SK-N-SH treated with all-trans-retinoic acid at 6 μM for 48 hours (cell line): ENCODE data around the gene C1orf185.

ENCODE experiments used
- ARNTL ChIP-seq: fragments of 450-650 bp; formaldehyde crosslinking; IDR thresholded peaks from 2 replicates; pipeline ENCODE4 v1.5.0; 2020; ENCODE audit warnings: low read depth, mild to moderate bottlenecking, moderate library complexity, borderline replicate concordance
- ESRRG ChIP-seq: fragments of 250-450 bp; sonication (Bioruptor Pico); IDR thresholded peaks from 2 replicates; pipeline ENCODE4 v1.6.1; 2021; ENCODE audit warnings: mild to moderate bottlenecking
- GLIS3 ChIP-seq: fragments of 250-450 bp; sonication (Bioruptor Pico); IDR thresholded peaks from 2 replicates; pipeline ENCODE4 v1.5.0; 2020; ENCODE audit warnings: mild to moderate bottlenecking, moderate library complexity
- ISL1 ChIP-seq: fragments of 250-450 bp; sonication (Bioruptor Pico); IDR thresholded peaks from 2 replicates; pipeline ENCODE4 v2.1.2; 2022; ENCODE audit warnings: mild to moderate bottlenecking, moderate library complexity
- OSR1 ChIP-seq: fragments of 250-450 bp; sonication (Bioruptor Pico); IDR thresholded peaks from 2 replicates; pipeline ENCODE4 v1.8.0; 2022; ENCODE audit warnings: moderate library complexity, mild to moderate bottlenecking, inconsistent platforms
- PATZ1 ChIP-seq: fragments of 250-450 bp; sonication (Bioruptor Pico); IDR thresholded peaks from 2 replicates; pipeline ENCODE4 v1.8.0; 2020; ENCODE audit warnings: mild to moderate bottlenecking, moderate library complexity, borderline replicate concordance
- PPARA ChIP-seq: fragments of 250-450 bp; sonication (Bioruptor Pico); IDR thresholded peaks from 2 replicates; pipeline ENCODE4 v1.5.0; 2020; ENCODE audit warnings: mild to moderate bottlenecking, borderline replicate concordance
- RARB ChIP-seq: fragments of 250-450 bp; sonication (Bioruptor Pico); IDR thresholded peaks from 2 replicates; pipeline ENCODE4 v1.8.0; 2021; ENCODE audit warnings: mild to moderate bottlenecking, moderate library complexity
- SNAI2 ChIP-seq: fragments of 250-450 bp; sonication (Bioruptor Pico); IDR thresholded peaks from 2 replicates; pipeline ENCODE4 v1.5.0; 2020; ENCODE audit warnings: mild to moderate bottlenecking, moderate library complexity
- TOX ChIP-seq: fragments of 250-450 bp; sonication (Bioruptor Pico); IDR thresholded peaks from 2 replicates; pipeline ENCODE4 v1.8.0; 2021; ENCODE audit warnings: mild to moderate bottlenecking, moderate library complexity, borderline replicate concordance
- ZFP3 ChIP-seq: fragments of 250-450 bp; sonication (Bioruptor Pico); IDR thresholded peaks from 2 replicates; pipeline ENCODE4 v1.5.0; 2020; ENCODE audit warnings: mild to moderate bottlenecking, moderate library complexity
- ZFP30 ChIP-seq: fragments of 450-650 bp; formaldehyde crosslinking; IDR thresholded peaks from 2 replicates; pipeline ENCODE4 v1.5.0; 2022; ENCODE audit warnings: mild to moderate bottlenecking, moderate library complexity
- ZNF565 ChIP-seq: fragments of 450-650 bp; formaldehyde crosslinking; conservative IDR thresholded peaks from 2 replicates; pipeline ENCODE4 v1.5.0; 2020; ENCODE audit warnings: low read depth, mild to moderate bottlenecking, moderate library complexity
- TF ChIP-seq, protein P1 (sequence below): fragments of 250-450 bp; sonication (Bioruptor Pico); IDR thresholded peaks from 2 replicates; pipeline ENCODE4 v1.5.1; 2020; ENCODE audit warnings: low read depth, mild to moderate bottlenecking, moderate library complexity

- TF ChIP-seq RARB (CRISPR knock-in tag) (no peak), ARNTL (CRISPR knock-in tag) (no peak), ZFP3 (CRISPR knock-in tag) (no peak), OSR1 (CRISPR knock-in tag) (no peak), PATZ1 (CRISPR knock-in tag) (no peak), SNAI2 (CRISPR knock-in tag) (no peak), ISL1 (CRISPR knock-in tag) (no peak), ZFP30 (no peak), GLIS3 (CRISPR knock-in tag) (no peak), ZNF565 (CRISPR knock-in tag) (no peak), PPARA (CRISPR knock-in tag) (no peak), ESRRG (no peak), TOX (CRISPR knock-in tag) (no peak)
- TF ChIP-seq, protein P1, sequence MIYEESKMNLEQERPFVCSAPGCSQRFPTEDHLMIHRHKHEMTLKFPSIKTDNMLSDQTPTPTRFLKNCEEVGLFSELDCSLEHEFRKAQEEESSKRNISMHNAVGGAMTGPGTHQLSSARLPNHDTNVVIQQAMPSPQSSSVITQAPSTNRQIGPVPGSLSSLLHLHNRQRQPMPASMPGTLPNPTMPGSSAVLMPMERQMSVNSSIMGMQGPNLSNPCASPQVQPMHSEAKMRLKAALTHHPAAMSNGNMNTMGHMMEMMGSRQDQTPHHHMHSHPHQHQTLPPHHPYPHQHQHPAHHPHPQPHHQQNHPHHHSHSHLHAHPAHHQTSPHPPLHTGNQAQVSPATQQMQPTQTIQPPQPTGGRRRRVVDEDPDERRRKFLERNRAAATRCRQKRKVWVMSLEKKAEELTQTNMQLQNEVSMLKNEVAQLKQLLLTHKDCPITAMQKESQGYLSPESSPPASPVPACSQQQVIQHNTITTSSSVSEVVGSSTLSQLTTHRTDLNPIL (CRISPR knock-in tag), result no peak
Observed at GRCh38 chr1:51190961-51191360, 88.9 kb downstream of the C1orf185 start.
